Endothelial cell of umbilical vein (primary cell): Measurements from ENCODE around the gene TRAF1. TPM values are rescaled to one million over a fixed set of nuclear protein-coding genes. Genes with fewer than 3 reads are reported as not detected.

Experiments
- BruUV-seq: library from RNA; stranded (reverse); fragments of 400-500 nt; replicated peaks from 2 replicates; lab custom pipeline; 2021; lab: Mats Ljungman, UMichigan
- CTCF ChIA-PET: fragments of 300-600, 350-600 bp; sonication (Branson Sonifier 250); formaldehyde crosslinking; loops from one replicate; lab custom pipeline; 2021; ENCODE audit warnings: antibody characterized with exemption, inconsistent platforms; lab: Charles Lee
- POLR2A ChIA-PET: fragments of 300-600, 350-600 bp; sonication (Branson Sonifier 250); formaldehyde crosslinking; loops from one replicate; lab custom pipeline; 2021; ENCODE audit warnings: antibody characterized with exemption, inconsistent platforms; lab: Charles Lee
- DNase-seq: peaks from one replicate; pipeline ENCODE4 v3.0.0-alpha.2; 2011; ENCODE audit warnings: low read depth, low spot score
- FAIRE-seq: peaks from 2 replicates; lab custom pipeline; 2011; peaks lifted over from hg19 to GRCh38; lab: Jason Lieb, UNC
- H2AFZ ChIP-seq: 2 replicates; pipeline ENCODE4 v1.6.0; 2012; ENCODE audit warnings: low read depth, low read length, control low read depth, inconsistent platforms
- H3K27ac ChIP-seq: 2 replicates; pipeline ENCODE4 v1.5.1; 2011; ENCODE audit warnings: low read depth, mild to moderate bottlenecking, control low read depth, low read length, moderate library complexity; ENCODE audit not compliant: insufficient read depth
- H3K27me3 ChIP-seq, 2 experiments: 2 replicates each; pipeline versions ENCODE4 v1.6.0 to v1.6.1; 2011; ENCODE audit warnings: low read length in 2 of 2, mixed read lengths in 1 of 2; ENCODE audit not compliant: control insufficient read depth in 2 of 2, insufficient read depth in 2 of 2
- H3K36me3 ChIP-seq, 2 experiments: 2 replicates in 1 of 2; 3 replicates in 1 of 2; pipeline ENCODE4 v1.5.1; 2011; ENCODE audit warnings: low read length in 2 of 2, mild to moderate bottlenecking in 1 of 2, moderate library complexity in 1 of 2; ENCODE audit not compliant: control insufficient read depth in 2 of 2, insufficient read depth in 2 of 2; ENCODE audit errors: extremely low read depth in 1 of 2
- H3K4me1 ChIP-seq: 3 replicates; pipeline ENCODE4 v1.5.1; 2011; ENCODE audit warnings: mild to moderate bottlenecking, low read length; ENCODE audit not compliant: control insufficient read depth, insufficient read depth; ENCODE audit errors: extremely low read depth
- H3K4me2 ChIP-seq: 2 replicates; pipeline ENCODE4 v1.6.1; 2011; ENCODE audit warnings: low read length, control low read depth, mixed read lengths; ENCODE audit not compliant: insufficient read depth
- H3K4me3 ChIP-seq, 3 experiments: fragments of 200-600 bp in 1 of 3; sonication (generic), shearing (Covaris generic) in 1 of 3; replicated peaks in 1 of 3; 2 replicates each; pipeline ENCODE4 v1.5.1; 2011 to 2016; ENCODE audit warnings: control low read depth in 3 of 3, low read length in 3 of 3, mild to moderate bottlenecking in 2 of 3, inconsistent platforms in 1 of 3, low read depth in 1 of 3, moderate library complexity in 1 of 3; ENCODE audit not compliant: insufficient read depth in 1 of 3
- H3K79me2 ChIP-seq: 2 replicates; pipeline ENCODE4 v1.6.0; 2012; ENCODE audit warnings: low read length, inconsistent platforms; ENCODE audit not compliant: control insufficient read depth, insufficient read depth
- H3K9ac ChIP-seq: replicated peaks from 2 replicates; pipeline ENCODE3; 2011; ENCODE audit warnings: low read length, control low read depth; ENCODE audit not compliant: insufficient read depth; ENCODE audit errors: extremely low read depth
- H3K9me1 ChIP-seq: replicated peaks from 3 replicates; pipeline ENCODE4 v1.6.0; 2011; ENCODE audit warnings: mild to moderate bottlenecking, low read length; ENCODE audit not compliant: control insufficient read depth, insufficient read depth; ENCODE audit errors: extremely low read depth
- H3K9me3 ChIP-seq: replicated peaks from 2 replicates; pipeline ENCODE4 v1.5.1; 2012; ENCODE audit warnings: low read length, inconsistent platforms; ENCODE audit not compliant: control insufficient read depth, insufficient read depth
- H4K20me1 ChIP-seq: replicated peaks from 2 replicates; pipeline ENCODE3; 2011; ENCODE audit warnings: mild to moderate bottlenecking, low read length; ENCODE audit not compliant: control insufficient read depth, insufficient read depth; ENCODE audit errors: extremely low read depth
- EZH2 ChIP-seq: IDR thresholded peaks from 2 replicates; pipeline ENCODE4 v1.6.1; 2012; ENCODE audit warnings: borderline replicate concordance, low read depth, mild to moderate bottlenecking, moderate library complexity, low read length, inconsistent platforms; ENCODE audit not compliant: severe bottlenecking
- FOS ChIP-seq: IDR thresholded peaks from 2 replicates; pipeline ENCODE4 v1.6.1; 2011; ENCODE audit warnings: mild to moderate bottlenecking, low read length, moderate library complexity, borderline replicate concordance; ENCODE audit not compliant: insufficient read depth
- GATA2 ChIP-seq: IDR thresholded peaks from 2 replicates; pipeline ENCODE4 v1.7.0; 2011; ENCODE audit warnings: low read depth, mild to moderate bottlenecking, moderate library complexity, mixed read lengths, low read length; ENCODE audit not compliant: insufficient read length, insufficient read depth
- JUN ChIP-seq: IDR thresholded peaks from 2 replicates; pipeline ENCODE4 v1.6.1; 2011; ENCODE audit warnings: borderline replicate concordance, low read depth; ENCODE audit not compliant: insufficient read length, insufficient read depth
- MYC ChIP-seq: IDR thresholded peaks from one replicate; pipeline ENCODE4 v1.6.1; 2011; ENCODE audit warnings: mild to moderate bottlenecking, low read depth, low read length
- POLR2A ChIP-seq: IDR thresholded peaks from 2 replicates; pipeline ENCODE4 v1.6.1; 2012; ENCODE audit warnings: low read depth, mild to moderate bottlenecking, control low read depth, low read length
- POLR2AphosphoS5 ChIP-seq: IDR thresholded peaks from 2 replicates; pipeline ENCODE4 v1.6.1; 2012; ENCODE audit warnings: low read depth, mild to moderate bottlenecking, control low read depth, low read length, moderate library complexity; ENCODE audit not compliant: insufficient read depth
- dilution Hi-C: fragments of 300-500 bp; cut with MboI; formaldehyde crosslinking; loops from one replicate; pipeline ENCODE4 v1.15.0; 2019; ENCODE audit warnings: low sequenced_read_pairs; ENCODE audit not compliant: extremely low pct_ligation_motif_present
- intact Hi-C: fragments of 100-400 bp; cut with micrococcal nuclease; formaldehyde crosslinking; loops from one replicate; pipeline ENCODE4 v1.10.0; 2022
- polyA plus RNA-seq, 4 experiments: library from polyadenylated mRNA; depleted of rRNA in 3 of 4; stranded (reverse) in 3 of 4; unstranded in 1 of 4; fragments of >200 nt; gene quantifications; 2 replicates each; pipeline versions ENCODE4 v1.2.1 to v1.2.3, GENCODE V29; 2011 to 2012; ENCODE audit warnings: missing spikeins in 1 of 4
- total RNA-seq: library from RNA; stranded (reverse); gene quantifications from 2 replicates; pipeline ENCODE4 v1.2.3, GENCODE V29; 2021
- TF ChIP-seq, protein P1 (sequence below), 2 donors: IDR thresholded peaks; 1 replicate in 1 of 2; 2 replicates in 1 of 2; pipeline ENCODE4 v1.5.1; 2011; ENCODE audit warnings: low read length in 2 of 2, mild to moderate bottlenecking in 2 of 2, moderate library complexity in 2 of 2, control low read depth in 1 of 2, inconsistent platforms in 1 of 2, low read depth in 1 of 2; ENCODE audit not compliant: insufficient read depth in 1 of 2; ENCODE audit errors: extremely low read depth in 1 of 2
- TF ChIP-seq, protein P2 (sequence below): IDR thresholded peaks from 2 replicates; pipeline ENCODE4 v1.6.1; 2011; ENCODE audit not compliant: insufficient read depth, insufficient read length

TRAF1 gene
- total and polyA plus RNA-seq, 2 donors (not counting 3 experiments of a cell fraction or from before 2014, with no cell fraction given): 2.0 to 2.6 TPM

DNA sequence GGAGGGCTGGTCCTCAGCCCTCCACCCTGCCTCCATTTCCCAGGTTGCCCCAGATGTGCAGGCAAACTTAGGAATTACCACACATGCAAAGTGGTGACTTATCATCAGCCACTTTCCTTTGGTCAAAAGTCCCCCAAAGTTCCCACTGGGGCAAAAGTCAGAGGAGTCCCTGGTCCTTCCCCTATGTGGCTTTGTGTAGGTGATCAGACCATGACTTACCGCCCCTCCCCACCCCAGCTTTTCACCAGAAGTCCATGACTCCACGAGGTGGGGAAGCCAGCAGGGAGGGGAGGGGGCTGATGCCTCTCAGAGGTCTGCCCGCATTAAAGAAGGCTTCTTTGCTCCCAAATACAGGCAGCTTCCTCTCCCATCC lies 5.8 kb downstream of the TRAF1 start:
- dilution Hi-C loops: no loop called here
- Histone ChIP-seq H3K9me3 (no peaks in the 10 kb centered on the region), H4K20me1 (no peaks in the 10 kb centered on the region), H3K36me3 (no peaks in the 10 kb centered on the region), H3K4me2 (no peak overlapping the region), H3K27me3 (no peaks in the 10 kb centered on the region), H3K4me3 (no peak overlapping the region), H3K79me2 (no peaks in the 10 kb centered on the region), H3K9ac (no peak overlapping the region), H2AFZ (no peak overlapping the region), H3K9me1 (no peaks in the 10 kb centered on the region), H3K4me1 (peaks cover under 1% of the 10 kb centered on the region), H3K27ac (no peak overlapping the region)
- BruUV-seq: no TSS peak
- intact Hi-C loops: no loop called here
- ChIA-PET POLR2A (no interaction called here), CTCF (interaction anchor here (1.6 kb wide), 1 partner anchor 11 kb away, joined by 3 read pairs; no protein-coding TSS in a partner anchor)
- no peak for DNase-seq
- FAIRE-seq: no peak
- TF ChIP-seq, protein P1, sequence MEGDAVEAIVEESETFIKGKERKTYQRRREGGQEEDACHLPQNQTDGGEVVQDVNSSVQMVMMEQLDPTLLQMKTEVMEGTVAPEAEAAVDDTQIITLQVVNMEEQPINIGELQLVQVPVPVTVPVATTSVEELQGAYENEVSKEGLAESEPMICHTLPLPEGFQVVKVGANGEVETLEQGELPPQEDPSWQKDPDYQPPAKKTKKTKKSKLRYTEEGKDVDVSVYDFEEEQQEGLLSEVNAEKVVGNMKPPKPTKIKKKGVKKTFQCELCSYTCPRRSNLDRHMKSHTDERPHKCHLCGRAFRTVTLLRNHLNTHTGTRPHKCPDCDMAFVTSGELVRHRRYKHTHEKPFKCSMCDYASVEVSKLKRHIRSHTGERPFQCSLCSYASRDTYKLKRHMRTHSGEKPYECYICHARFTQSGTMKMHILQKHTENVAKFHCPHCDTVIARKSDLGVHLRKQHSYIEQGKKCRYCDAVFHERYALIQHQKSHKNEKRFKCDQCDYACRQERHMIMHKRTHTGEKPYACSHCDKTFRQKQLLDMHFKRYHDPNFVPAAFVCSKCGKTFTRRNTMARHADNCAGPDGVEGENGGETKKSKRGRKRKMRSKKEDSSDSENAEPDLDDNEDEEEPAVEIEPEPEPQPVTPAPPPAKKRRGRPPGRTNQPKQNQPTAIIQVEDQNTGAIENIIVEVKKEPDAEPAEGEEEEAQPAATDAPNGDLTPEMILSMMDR (IDR thresholded peaks at IDR 0.05; ENCODE audit: extremely low read depth in 1 of 2, insufficient read depth in 1 of 2, low read depth in 1 of 2, low read length in 2 of 2): no peak
- TF ChIP-seq POLR2AphosphoS5 (no peak), GATA2 (no peak), EZH2 (no peak), MYC (no peak), POLR2A (no peak), FOS (no peak), JUN (no peak)
- TF ChIP-seq, protein P2, sequence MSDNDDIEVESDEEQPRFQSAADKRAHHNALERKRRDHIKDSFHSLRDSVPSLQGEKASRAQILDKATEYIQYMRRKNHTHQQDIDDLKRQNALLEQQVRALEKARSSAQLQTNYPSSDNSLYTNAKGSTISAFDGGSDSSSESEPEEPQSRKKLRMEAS: no peak
